HG02981 (cell line): ENCODE results near the gene FGFRL1.
"Not testable (repeated sequence)": the region's sequence is repeated elsewhere in the genome, so short reads cannot be mapped to it uniquely, and the experiment has no call there.

Experiments used
- ATAC-seq: cut with Tn5 transposase; IDR thresholded peaks from one replicate; pipeline ENCODE4 v1.9.1; 2021; ENCODE audit warnings: mild to moderate bottlenecking, moderate library complexity; ENCODE audit not compliant: unreplicated experiment

Gene FGFRL1

DNA sequence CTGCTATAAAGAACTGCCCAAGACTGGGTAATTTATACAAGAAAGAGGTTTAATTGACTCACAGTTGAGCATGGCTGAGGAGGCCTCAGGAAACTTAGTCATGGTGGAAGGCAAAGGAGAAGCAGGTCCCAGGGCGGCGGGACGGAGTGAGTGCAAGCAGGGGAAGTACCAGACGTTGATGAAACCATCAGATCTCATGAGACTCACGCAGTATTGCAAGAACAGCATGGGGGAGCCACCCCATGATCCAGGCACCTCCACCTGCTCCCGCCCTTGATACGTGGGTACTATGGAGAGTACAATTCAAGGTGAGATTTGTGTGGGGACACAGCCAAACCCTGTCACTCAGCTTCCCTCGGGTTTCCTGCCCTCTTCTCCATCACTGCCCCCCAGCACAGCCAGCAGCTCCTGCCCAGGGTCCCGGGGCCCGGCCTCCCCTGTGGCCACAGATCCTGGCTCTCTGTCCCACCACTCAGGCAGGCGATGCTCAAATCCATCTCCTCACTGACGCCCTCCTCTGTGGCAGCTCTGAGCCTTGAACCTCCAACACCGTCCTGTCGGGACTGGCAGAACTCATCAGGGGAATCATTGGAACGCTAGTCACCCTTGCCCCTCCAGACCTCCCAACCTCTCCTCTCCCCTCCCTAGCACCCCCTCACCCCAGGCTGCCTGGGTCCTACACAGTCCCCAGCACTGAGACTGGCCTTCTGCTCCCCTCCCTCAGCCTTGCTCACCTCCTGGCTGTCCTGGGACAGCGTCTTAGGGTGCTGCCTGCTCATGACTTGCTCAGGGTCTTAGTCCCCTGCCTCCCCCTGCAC lies 37.6 kb downstream of the FGFRL1 start:
- ATAC-seq: no peak

DNA sequence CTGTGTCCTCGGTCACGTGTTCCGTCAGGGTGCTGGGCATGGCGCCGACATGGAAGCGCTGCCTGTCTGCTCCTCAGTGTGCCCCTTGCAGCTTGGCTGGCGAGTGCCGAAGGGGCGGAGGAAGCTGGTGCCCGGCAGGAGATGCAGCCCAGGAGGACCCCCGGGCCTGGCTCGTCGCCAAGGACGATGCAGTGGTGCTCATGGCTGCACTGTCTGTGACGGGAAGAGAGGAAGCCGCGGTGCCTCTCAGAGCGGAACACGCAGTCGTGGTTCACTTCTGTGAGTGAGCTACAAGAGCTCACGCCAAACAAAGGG lies 38.1 kb downstream of the FGFRL1 start:
- ATAC-seq: no peak

DNA sequence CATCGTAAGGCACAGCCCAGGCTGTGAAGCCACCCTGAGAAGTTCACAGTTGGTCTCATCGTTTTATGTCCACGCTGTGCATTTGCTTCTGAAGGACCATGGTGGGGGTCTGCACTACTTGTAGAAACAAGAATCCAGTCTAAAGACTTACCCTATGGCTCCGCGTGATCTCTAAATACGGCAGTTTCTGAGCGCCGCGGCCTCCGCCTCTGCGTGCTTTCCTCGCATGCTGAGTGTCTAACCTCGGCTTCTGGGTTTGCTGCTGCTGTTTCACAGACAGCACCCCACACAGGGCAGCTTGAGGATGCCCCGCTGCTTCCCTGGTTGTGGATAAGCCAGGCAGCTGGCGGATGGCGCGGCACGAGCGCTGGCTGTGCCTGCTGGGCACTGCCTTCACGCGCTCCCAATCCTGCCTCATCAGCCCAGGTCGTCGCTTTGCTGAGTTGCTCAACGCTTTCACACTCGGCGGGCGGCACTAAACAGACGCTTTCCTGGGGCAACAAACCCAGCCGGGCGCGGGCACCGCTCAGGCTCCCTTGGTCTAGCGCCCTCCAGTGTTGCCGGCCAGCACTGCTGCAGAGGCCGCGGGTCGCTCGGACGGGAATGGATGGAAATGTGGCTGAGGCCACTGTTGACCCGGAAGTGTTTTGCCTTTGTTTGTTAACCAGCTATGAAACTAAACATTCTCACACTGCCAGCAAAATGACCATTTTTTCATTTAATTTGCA lies 39.2 kb downstream of the FGFRL1 start:
- ATAC-seq: no peak

DNA sequence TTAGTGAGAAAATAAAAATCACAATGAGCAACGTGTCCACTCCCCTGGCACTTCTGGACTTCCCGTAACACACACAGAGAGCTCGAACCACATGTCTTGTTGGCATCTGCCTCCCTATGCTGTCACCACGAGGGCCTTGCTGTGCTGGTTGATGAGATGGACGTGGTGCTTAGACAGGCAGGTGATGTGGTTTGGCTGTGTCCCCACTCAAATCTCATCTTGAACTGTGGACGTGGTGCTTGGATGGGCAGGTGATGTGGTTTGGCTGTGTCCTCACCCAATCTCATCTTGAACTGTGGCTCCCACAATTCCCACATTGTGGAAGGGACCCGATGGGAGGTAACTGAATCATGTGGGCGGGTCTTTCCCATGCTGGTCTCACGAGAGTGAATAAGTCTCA lies 40.0 kb downstream of the FGFRL1 start:
- no peak for ATAC-seq

DNA sequence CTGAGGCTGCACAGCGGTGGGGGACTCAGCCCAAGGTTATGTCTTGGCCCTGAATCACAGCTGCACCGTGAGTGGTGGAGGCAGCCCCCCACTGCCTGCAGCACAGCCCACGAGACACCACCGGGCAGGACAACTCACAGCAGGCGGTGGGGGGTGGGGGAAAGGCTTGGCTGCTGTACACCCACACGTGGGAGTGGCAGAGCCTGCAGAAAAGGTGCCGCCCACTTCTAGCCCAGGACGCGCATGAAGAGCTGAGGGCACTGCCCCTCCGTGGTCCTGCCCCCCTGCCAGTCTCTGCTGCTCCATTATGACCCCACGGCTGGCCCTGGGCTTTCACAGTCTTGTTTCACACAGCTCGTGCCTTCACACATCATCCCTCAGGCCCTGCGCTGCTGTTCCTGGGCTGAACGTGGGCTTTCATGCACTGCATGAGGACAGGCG lies 40.8 kb downstream of the FGFRL1 start:
- no peak for ATAC-seq

DNA sequence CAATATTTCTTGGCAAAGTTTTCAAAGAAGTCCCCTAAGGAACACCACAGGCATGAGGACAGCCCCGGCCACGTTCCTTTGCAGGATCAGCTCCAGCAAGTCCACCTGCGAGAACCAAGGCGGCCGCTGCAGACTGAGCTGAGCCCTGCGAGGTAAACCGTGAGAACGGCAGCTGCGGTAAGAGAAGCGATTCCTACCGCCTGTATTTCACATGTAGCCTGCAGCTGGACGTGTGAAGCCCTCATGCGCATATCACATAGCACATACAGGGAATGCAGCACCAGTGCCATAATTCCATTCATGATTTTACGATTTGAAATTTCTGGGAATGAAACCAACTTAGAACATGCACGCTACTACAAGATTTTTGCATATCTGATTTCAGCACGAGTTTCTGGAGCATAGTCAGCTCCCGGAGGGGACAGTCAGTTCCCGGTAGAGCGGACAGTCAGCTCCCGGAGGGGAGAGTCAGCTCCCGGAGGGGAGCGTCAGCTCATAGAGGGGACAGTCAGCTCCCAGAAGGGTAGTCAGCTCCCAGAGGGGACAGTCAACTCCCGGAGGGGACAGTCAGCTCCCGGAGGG lies 41.7 kb downstream of the FGFRL1 start:
- no peak for ATAC-seq

DNA sequence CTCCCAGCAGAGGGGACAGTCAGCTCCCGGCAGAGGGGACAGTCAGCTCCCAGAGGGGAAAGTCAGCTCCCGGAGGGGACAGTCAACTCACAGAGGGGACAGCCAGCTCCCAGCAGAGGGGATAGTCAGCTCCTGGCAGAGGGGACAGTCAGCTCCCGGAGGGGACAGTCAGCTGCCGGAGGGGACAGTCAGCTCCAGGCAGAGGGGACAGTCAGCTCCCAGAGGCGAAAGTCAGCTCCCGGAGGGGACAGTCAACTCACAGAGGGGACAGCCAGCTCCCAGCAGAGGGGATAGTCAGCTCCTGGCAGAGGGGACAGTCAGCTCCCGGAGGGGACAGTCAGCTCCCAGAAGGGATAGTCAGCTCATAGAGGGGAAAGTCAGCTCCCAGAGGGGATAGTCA lies 42.5 kb downstream of the FGFRL1 start:
- not testable (repeated sequence) for ATAC-seq

DNA sequence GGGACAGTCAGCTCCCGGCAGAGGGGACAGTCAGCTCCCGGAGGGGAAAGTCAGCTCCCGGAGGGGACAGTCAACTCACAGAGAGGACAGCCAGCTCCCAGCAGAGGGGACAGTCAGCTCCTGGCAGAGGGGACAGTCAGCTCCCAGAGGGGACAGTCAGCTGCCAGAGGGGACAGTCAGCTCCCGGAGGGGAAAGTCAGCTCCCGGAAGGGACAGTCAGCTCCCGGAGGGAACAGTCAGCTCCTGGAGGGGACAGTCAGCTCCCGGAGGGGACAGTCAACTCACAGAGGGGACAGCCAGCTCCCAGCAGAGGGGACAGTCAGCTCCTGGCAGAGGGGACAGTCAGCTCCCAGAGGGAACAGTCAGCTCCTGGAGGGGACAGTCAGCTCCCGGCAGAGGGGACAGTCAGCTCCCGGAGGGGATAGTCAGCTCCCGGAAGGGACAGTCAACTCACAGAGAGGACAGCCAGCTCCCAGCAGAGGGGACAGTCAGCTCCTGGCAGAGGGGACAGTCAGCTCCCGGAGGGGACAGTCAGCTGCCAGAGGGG lies 43.3 kb downstream of the FGFRL1 start:
- not testable (repeated sequence) for ATAC-seq

DNA sequence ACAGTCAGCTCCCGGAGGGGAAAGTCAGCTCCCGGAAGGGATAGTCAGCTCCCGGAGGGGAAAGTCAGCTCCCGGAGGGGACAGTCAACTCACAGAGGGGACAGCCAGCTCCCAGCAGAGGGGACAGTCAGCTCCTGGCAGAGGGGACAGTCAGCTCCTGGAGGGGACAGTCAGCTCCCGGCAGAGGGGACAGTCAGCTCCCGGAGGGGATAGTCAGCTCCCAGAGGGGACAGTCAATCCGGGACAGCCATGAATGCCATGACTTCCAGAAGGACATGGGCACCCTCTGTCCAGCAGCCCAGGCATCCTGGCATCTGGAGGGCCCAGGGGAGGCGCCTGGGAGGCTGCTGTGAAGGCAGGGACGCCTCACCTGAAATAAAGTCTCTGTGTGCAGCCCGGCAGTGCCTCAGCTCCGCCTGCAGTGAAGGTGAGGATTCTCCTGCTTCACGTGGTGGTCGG lies 43.8 kb downstream of the FGFRL1 start:
- ATAC-seq: not testable (repeated sequence)

DNA sequence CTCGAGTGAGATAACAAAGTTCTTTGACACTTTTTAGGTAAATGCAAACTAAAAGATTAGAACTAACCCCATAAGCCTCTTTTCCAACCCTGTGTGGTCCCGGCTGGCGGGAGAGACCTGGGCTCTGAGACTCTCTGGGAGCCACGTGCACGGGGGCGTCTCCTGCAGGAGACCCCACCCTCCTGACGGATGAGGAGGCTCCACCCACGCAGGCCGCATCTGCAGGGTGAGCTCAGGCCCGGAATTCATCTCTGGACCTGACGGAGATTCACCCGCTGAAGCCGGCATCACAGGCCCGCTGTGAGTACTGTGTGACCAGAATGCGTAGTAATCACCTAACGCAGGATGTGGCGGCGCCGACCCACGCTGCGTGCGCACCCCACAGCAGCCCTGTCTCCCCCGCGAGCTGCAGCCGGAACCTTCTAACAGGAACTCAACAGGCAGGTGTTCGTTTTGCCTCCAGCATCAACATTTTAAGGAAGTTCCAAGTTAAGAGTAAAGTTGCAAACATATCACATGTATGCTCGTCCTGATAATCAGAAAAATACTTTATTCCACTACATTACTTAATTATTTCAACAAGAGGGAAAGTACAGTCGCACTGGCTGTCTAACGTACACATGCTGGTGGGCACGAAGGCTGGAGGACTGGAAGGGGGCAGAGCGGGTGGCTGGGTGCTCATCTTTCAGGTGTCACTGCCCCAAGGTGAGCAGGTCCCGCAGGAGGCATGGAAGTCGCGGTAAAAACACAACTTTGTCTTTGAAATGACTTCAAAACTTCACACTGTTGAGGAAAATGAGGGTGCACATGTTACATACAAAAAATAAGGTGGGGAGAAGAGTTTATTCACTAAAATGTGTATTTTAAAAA lies 44.5 kb downstream of the FGFRL1 start:
- no peak for ATAC-seq

DNA sequence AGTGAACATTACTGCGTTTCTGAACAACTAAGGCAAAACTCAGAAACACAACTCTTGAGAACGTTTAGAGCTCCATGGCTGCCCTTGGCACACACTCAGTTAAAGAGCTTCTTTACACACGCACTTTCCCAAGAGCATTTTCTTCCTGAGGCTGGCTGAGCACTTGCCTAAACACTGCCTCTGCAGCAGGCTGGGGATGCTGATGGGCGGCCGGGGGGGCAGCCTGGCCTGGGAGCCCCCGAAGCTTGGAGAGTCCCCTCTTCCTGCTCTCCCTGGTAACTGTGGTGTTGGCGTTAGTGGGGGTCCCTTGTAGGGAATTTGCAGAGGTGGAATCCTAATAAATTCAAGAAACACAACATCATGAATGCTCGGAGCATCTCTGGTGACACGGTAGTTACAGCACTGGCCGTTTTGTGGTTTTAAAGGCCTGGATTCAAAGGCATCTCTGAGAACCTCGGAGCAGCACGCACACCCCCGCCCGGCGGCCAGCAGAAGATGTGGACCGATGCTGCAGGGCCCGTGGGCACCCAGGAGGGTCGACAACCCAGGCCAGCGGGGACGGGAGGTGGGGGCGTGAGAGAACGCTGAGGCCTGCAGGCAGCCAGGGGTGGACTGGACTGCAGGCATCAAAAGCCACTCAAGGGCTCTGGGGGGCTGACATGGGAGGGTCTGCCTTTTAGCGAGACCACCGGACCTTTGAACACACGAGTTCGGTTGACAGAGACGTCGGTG lies 45.4 kb downstream of the FGFRL1 start:
- no peak for ATAC-seq

DNA sequence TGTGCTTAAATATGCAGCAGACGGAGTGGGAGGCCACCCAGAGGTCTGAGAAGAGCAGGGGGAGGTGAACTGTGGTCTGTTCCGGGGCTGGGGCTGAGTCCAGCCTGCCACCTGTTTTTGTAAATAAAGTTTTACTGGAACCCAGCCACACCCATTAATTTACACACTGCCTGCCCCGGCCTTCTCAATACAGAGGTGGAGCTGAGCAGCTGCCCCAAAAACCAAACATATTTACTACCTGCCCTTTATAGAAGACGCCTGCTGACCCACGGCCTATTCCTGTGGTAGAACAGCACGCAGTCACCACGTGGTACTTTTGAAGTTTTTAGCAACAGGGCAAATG lies 45.9 kb downstream of the FGFRL1 start:
- ATAC-seq: no peak

DNA sequence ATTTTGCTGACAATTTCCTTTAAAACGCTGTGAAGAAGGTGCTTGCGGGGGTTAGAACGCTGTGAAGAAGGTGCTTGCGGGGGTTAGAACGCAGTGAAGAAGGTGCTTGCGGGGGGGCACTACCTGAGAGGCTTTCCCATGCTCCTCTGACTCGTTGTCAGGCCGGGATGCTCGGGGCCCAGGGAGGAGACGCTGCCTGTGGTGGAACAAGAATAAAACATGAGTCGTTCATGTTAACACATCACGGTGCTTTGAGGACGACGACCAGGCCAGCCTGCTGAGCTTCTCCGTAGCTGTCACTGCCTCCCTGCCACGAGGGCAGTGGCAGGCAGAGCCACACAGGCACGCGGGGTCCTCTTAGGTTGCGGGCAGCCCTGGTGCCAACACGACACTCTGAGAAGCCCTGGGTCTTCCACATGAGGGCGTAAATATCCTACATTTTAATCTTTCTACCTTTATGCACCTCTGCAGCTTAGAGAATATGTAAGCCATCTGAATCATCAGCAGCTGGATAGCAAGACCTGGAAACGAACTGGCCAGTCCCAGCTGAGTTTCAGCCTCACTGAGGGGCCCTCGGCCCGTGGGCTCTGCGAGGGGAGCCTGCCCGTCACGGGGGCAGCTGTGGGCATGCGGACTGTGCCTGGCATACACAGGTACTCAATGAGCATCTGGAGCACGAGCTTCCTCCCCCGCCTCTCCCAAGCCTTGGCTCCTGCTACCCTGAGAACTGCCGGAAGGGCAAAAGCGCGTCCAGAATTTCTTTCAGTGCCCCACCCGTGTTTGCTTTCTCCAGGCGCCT lies 47.0 kb downstream of the FGFRL1 start:
- no peak for ATAC-seq

DNA sequence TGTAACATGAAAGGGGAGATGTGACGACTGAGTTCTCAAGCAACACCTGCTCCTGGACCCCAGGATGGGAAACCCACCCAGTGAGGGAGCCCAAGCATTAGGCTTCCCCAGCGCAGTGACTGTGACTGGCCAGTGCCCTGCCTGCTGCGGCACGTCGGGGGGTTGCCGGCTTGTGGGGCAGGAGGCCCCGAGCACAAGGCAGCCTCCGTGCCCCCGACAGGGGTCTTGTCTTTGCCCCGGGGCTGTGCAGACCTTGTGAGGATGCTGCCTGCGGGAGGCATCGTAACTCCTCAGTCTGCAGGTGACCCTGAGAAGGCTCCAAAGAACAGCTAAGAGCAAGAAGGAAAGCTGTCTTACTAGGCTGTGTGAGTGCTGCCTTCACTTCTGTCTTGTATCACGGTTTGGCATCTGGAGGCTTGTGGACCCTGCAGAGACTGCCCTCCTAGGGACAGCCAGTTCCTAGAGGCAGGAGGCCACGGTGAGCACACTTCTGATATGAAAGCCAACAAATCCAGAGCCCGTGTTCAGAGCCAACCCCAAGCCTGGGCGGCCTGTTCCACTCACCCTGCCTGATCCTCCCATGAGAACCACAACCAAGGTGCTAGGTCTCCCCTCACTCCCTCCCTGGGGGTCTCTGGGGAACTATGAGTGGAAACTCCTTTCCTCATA lies 47.7 kb downstream of the FGFRL1 start:
- no peak for ATAC-seq

DNA sequence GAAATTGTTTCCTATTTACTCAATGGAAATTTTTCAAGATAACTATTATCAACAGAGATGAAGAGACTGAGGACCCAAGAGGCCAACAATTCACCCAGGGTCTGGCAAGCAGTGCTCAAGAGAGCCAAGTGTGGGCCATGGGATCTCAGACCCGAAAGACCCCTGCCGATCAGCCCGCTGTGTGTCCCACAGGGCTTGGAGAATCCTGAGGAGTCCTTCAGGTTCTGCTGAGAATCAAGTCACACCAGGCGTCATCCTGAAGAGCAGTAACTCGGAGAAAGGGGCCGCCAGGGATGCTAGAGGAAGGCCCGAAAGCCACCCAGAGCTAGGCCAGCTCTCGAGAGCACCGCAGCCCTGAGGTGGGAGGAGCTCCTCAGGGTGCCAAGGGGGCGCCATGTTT lies 48.7 kb downstream of the FGFRL1 start:
- ATAC-seq: no peak

DNA sequence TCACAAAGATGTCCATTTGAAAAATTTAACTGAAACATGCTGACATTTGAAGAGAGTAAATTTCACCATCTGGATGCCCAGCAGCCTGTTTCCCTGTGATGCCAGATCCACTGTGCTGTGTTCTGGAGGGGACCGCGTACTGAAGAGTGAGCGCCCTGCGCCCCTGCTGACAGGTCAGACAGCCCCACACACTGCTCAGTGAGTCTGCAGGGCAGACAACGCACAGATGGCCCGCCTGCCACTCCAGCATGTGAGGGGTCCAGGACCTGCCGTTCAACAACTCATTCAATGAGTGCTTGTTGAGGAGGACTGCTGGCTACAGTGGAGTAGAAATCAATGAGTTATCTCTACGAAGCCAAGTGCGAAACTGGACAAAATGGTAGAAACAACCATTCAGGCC lies 49.2 kb downstream of the FGFRL1 start:
- ATAC-seq: no peak

DNA sequence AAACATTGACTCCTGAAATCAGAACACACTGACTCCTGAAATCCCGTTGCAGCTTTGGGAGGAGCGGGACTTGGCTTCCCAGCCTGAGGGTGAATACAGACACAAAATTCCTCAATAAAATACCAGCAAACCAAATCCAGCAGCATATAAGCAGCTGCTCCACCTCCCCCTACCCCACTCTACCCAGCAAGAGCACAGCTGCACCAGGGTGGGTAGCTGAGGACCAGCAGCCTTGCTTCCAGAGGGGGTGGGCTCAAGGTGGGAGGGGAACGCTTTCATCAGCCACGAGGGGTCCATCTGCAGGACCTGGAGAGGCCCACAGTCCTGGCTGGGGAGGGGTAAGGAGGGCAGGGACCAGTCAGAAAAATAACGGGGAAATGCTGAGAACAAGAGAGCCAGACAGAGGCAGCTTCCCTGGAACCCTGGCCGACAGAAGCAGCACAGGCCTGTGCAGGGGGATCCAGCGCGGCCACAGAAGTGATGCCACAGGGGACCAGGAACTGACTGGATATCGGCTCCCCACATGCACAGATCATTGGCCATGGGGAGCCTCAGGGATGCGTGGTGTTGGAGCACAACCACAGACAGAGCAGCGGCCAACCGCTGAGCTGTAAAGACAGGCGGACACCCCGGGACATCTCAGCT lies 49.8 kb downstream of the FGFRL1 start:
- ATAC-seq: no peak

DNA sequence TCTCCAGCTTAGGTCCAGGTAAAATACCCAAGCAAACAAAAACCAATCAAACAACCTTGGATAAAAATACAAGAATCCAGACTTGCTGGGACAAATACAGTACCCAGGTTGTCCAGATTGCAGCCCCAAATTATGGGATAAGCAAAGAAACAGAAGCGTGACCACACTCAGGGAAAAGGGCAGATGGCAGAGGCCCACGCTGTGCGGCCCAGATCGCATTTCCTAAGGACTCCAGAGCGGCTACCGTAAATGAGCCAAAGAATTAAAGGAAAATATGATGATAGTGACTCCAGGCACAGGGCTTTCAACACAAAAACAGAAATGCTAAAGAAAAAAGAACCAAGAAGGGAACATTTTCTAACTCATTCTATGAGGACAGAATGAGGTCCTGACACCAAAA lies 50.3 kb downstream of the FGFRL1 start:
- ATAC-seq: no peak
